CD4-positive, alpha-beta T cell treated with Interleukin-4 for 1 hour (primary cell): ENCODE measurements around the gene NDUFS6.

Source experiments
- DNase-seq, 2 donors: peaks; one replicate each; pipeline ENCODE4 v3.0.0-alpha.2; 2020 to 2022

Gene NDUFS6

DNA sequence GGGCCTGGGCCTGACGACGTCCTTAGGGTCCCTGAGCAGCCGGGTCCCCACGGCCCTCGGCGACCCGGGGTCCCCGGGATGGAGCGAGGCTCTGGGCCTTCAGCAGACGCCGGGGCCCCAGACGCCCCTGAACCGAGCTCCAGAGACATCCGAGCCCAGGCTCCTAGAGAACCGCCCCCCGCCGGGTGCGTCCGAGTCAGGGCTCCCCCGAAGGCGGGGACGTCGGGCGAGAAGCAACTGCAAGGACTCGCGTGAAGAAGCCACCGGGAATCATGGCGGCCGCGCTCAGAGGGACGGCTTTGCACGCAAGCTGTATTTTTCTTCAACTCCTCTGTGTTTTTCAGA, 56.0 kb downstream of the NDUFS6 start:
- no peak for DNase-seq

DNA sequence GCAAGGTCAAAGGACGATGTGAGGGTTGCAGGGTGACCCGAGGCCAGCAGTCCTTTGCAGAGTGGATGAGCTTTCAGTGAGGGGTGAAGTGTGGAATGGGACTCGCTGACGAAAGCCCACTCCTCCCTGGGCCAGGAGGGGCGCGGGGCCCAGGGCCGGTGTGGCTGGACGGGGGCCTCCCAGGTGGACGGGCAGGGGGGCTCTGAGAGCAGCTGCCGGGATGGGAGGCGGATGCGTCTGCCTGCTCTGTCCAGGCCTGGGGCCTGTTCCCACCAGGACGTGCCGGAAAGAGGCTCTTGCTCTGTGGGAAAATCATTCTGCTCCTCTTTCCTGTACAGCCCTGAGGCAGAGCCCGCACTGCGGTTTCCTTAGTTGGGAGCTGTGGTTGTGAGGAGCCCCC, 57.2 kb downstream of the NDUFS6 start:
- DNase-seq: no peak

DNA sequence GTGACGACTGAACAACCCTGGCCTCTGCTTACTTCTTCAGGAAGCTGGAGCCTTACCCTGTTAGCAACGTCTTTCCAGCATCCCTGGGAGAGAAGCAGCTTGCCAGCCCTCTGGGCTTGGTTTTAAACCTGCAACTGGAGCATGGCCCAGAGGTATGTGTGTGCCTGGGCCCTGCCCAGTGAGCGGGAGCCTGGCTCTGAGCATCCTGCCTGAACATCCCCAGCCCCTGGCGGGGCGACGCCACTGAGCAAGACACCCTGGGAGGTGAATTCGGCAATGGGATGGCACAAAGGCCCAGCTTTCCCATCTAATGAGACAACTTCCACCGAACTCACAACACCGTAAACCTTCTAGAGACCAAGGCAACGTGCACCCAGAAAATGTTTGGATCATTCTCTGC, 57.9 kb downstream of the NDUFS6 start:
- no peak for DNase-seq

DNA sequence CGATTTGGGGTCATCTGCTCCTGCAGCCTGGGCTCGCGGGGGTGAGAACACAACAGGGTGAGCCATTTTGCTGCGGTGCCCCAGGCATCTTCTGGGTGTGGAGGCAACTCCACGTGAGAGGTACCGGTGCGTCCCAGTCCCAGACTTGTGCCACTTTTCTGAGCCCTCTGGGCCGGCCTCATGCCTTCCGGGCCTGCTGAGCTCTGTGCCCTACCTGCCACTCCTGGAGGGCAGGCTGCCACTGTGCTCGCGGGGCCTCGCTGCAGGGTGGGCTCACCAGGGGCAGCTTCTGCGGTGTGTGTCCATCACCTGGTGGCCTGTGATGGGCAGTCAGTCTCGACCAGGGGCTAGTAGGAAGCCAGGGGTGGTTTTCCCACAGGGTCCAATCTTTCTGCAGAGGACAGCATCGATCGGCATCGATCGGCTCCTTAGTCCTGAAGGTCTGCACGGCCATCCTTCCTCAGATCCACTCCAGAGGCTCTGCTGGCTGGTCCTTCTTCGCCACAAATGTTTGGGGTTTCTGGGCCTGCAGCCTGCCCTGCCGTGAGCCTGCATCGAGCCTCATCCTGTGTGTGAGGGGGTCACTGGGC, 58.9 kb downstream of the NDUFS6 start:
- DNase-seq: no peak

DNA sequence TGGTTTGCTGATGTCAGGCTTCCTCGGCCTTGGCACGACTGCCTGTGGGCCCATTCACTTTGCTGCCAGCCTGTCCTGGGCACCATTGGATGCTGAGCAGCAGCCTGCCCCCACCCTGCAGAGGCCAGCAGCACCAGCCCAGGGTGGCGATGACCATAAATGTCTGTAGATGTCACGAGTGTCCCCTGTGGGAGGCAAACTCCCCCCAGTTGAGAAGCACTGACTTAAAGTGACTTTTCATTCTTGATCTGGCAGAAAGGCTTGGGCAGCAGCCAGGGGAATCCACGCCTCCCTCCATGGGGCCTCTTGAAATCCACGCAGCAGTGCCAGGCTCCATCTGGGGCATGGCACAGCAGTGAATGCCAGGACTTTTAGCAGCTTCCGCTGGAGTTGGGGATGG, 59.7 kb downstream of the NDUFS6 start:
- DNase-seq: no peak

DNA sequence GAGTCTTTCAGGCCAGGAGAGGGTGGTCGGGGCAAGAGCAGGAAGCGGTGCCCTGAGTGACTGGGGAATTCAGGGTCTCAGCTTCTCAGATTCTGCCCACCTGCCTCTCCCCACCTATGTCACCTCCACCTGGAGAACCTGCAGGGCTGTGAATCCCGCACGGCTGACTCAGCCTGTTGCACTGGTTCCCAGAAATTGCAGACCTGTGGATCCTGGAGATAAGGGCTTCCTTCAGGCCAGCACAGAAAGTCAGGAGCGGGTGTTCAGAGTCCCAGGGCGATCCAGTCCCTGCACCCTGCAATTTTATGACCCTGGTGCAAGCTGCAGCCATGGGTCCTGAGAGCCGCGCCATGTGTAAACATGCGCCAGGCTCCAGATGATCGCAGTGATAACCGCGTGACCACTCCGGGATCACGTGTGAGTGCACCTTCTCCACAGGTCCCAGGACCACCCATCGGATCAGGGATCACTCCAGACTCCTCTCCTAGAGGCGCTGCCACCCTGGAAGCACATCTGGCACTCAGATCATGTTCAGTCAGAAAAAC, 63.8 kb downstream of the NDUFS6 start:
- DNase-seq: no peak

DNA sequence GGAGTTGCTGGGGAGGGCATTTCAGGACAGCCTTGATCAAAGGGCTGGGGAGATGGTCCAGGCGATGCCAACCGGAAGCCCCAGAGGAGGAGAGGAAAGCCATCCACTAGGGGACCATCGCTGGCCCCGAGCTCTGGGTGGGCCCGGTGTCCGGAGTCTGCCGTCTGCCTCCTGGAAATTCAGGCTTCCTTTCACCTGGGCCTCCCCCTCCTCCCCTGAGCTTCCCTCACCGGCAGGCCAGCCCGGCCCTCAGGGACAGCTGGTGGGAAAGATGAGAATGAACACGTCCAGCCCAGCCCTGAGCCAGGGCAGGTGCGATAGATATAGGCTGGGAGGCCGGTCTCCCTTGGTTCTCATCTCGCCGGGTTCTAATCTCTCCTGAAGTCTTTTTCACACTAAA, 64.3 kb downstream of the NDUFS6 start:
- no peak for DNase-seq
